Esophagus squamous epithelium (tissue), 5 donors: Measurements from ENCODE around the gene STK24. TPM values are rescaled to one million over a fixed set of nuclear protein-coding genes. Genes with fewer than 3 reads are reported as not detected.

Experiments
- DNase-seq: peaks from one replicate; lab custom pipeline; 2025; lab: John Stamatoyannopoulos, UW
- H3K27ac ChIP-seq, 4 donors: fragments of 200-600 bp; sonication (generic); one replicate each; pipeline ENCODE4 v1.5.1; 2016 to 2019; ENCODE audit warnings: mild to moderate bottlenecking in 1 of 4
- H3K27me3 ChIP-seq, 4 donors: fragments of 200-600 bp; sonication (generic); 1 replicate in 3 of 4; 2 replicates in 1 of 4; pipeline versions ENCODE4 v1.5.1 to v1.6.0; 2017 to 2021; ENCODE audit warnings: antibody characterized with exemption in 1 of 4
- H3K36me3 ChIP-seq, 3 donors: fragments of 200-600 bp; sonication (generic); one replicate each; pipeline ENCODE4 v1.5.1; 2016 to 2019
- H3K4me1 ChIP-seq, 3 donors: fragments of 200-600 bp; sonication (generic); one replicate each; pipeline ENCODE4 v1.5.1; 2017 to 2019
- H3K4me3 ChIP-seq, 4 donors: fragments of 200-600 bp; sonication (generic); 1 replicate in 3 of 4; 2 replicates in 1 of 4; pipeline ENCODE4 v1.5.1; 2016 to 2019; ENCODE audit warnings: mild to moderate bottlenecking in 2 of 4, moderate library complexity in 1 of 4
- H3K9me3 ChIP-seq, 3 donors: fragments of 200-600 bp; sonication (generic); one replicate each; pipeline ENCODE4 v1.5.1; 2016 to 2019
- CTCF ChIP-seq, 6 experiments: fragments of 450-650 bp in 4 of 6; fragments of 200-600 bp in 2 of 6; sonication (generic) in 2 of 6; IDR thresholded peaks; one replicate each; pipeline ENCODE4 v1.5.1; 2016 to 2019; ENCODE audit warnings: antibody characterized with exemption in 6 of 6, mild to moderate bottlenecking in 4 of 6, moderate library complexity in 4 of 6
- POLR2A ChIP-seq, 4 donors: fragments of 450-650 bp; IDR thresholded peaks; one replicate each; pipeline ENCODE4 v1.6.1; 2017; ENCODE audit warnings: antibody characterized with exemption in 4 of 4, mild to moderate bottlenecking in 4 of 4, moderate library complexity in 3 of 4
- WGBS, 2 donors: methylation state at CpG; one replicate each; pipeline ENCODE4 v1.1.5; 2018; 5-methylcytosine and 5-hydroxymethylcytosine counted together
- intact Hi-C: fragments of 100-400 bp; cut with DNase I; formaldehyde crosslinking; loops from one replicate; pipeline ENCODE4 v1.15.0; 2022
- total RNA-seq, 4 donors: library from RNA; depleted of rRNA; stranded (reverse); fragments of >200 nt; gene quantifications; one replicate each; pipeline ENCODE4 v1.1.0, GENCODE V29; 2016
- donor health status: DM: yes; HTN: yes; CAD: no.

The STK24 gene
- total RNA-seq, 4 donors from 2014 or later, result 119 to 156 (median 130) TPM

- intact Hi-C loops, result no loop called here
- H3K27me3 ChIP-seq, result peaks cover 0 to 55% (median 0%) of the 10 kb centered on the region in 4 donors
- WGBS, 2 donors, result 84 to 87% methylated on average over 6 of the region's 6 CpGs
- peaks cover 0 to 5% (median 0%) of the 10 kb centered on the region in 3 donors for H3K9me3 ChIP-seq
- H3K4me3 ChIP-seq, result no peak overlapping the region
- TF ChIP-seq POLR2A (IDR thresholded peaks at IDR 0.05) (no peak), CTCF (IDR thresholded peaks at IDR 0.05) (no peak)
- peaks cover 3 to 15% (median 7%) of the 10 kb centered on the region in 3 donors for H3K4me1 ChIP-seq
- no peak overlapping the region for H3K27ac ChIP-seq
- peaks cover 0 to 6% (median 0%) of the 10 kb centered on the region in 3 donors for H3K36me3 ChIP-seq
- no peak for DNase-seq
These were observed 156.2 kb downstream of the STK24 start for GRCh38 chr13:98420554-98421175.

- no peak for DNase-seq
- no peak overlapping the region for H3K4me3 ChIP-seq
- peaks cover 0 to 55% (median 0%) of the 10 kb centered on the region in 4 donors for H3K27me3 ChIP-seq
- intact Hi-C loops, result no loop called here
- TF ChIP-seq CTCF (IDR thresholded peaks at IDR 0.05), result no peak
- TF ChIP-seq POLR2A (IDR thresholded peaks at IDR 0.05), result no peak
- H3K36me3 ChIP-seq, result peaks cover 0 to 6% (median 0%) of the 10 kb centered on the region in 3 donors
- peaks cover 0 to 5% (median 0%) of the 10 kb centered on the region in 3 donors for H3K9me3 ChIP-seq
- WGBS, 2 donors, result 86 to 91% methylated on average over 10 to 12 of the region's 14 CpGs
- H3K27ac ChIP-seq, result no peak overlapping the region
- peaks cover 5 to 22% (median 7%) of the 10 kb centered on the region in 3 donors for H3K4me1 ChIP-seq
These were observed 156.9 kb downstream of the STK24 start for GRCh38 chr13:98419786-98420553.

GRCh38 chr13:98416408-98416807, 160.5 kb downstream of the STK24 start:
- DNase-seq, result no peak
- H3K9me3 ChIP-seq, result peaks cover 0 to 5% (median 0%) of the 10 kb centered on the region in 3 donors
- peaks cover 5 to 28% (median 7%) of the 10 kb centered on the region in 3 donors for H3K4me1 ChIP-seq
- 45 to 58% methylated on average over 4 of the region's 4 CpGs for WGBS, 2 donors
- TF ChIP-seq POLR2A (IDR thresholded peaks at IDR 0.05) (no peak), CTCF (IDR thresholded peaks at IDR 0.05) (no peak)
- peaks cover 0 to 66% (median 0%) of the 10 kb centered on the region in 4 donors for H3K27me3 ChIP-seq
- intact Hi-C loops, result no loop called here
- no peak overlapping the region for H3K27ac ChIP-seq
- H3K4me3 ChIP-seq, result no peak overlapping the region
- no peaks in the 10 kb centered on the region for H3K36me3 ChIP-seq

GRCh38 chr13:98415326-98416070, 161.4 kb downstream of the STK24 start:
- TF ChIP-seq POLR2A (IDR thresholded peaks at IDR 0.05) (no peak), CTCF (IDR thresholded peaks at IDR 0.05) (no peak)
- intact Hi-C loops, result no loop called here
- Histone ChIP-seq H3K4me1 (peaks cover 5 to 28% (median 7%) of the 10 kb centered on the region in 3 donors), H3K27ac (no peak overlapping the region), H3K27me3 (peaks cover 0 to 60% (median 0%) of the 10 kb centered on the region in 4 donors), H3K4me3 (no peak overlapping the region), H3K9me3 (peaks cover 0 to 5% (median 0%) of the 10 kb centered on the region in 3 donors), H3K36me3 (no peaks in the 10 kb centered on the region)
- DNase-seq, result no peak
- WGBS, 2 donors, result 85 to 91% methylated on average over 18 of the region's 18 CpGs
